ENCODE results near the gene PRAME. TPM values are rescaled to one million over a fixed set of nuclear protein-coding genes. Genes with fewer than 3 reads are reported as not detected.

Gene PRAME
- total and polyA plus RNA-seq, 2 of the 13 experiments (the other 11 are each of a cell fraction or from before 2014, with no cell fraction given): 0.11 to 0.83 TPM

- no peak for TF ChIP-seq ZNF674 (CRISPR knock-in tag; IDR thresholded peaks at IDR 0.05; ENCODE audit: low read depth)
- peak; percentile 52 to 80; a peak in 3 of 4 replicates for TF ChIP-seq POLR2A (IDR thresholded peaks at IDR 0.05; ENCODE audit: insufficient read depth in 1 of 2, low read depth in 2 of 2, low read length in 2 of 2)
- TF ChIP-seq ZNF788 (CRISPR knock-in tag; IDR thresholded peaks at IDR 0.05; ENCODE audit: borderline replicate concordance): no peak
- TF ChIP-seq ZHX1 (CRISPR knock-in tag; IDR thresholded peaks at IDR 0.05; ENCODE audit: low read depth): 0 out of 2 replicates have a peak, but pooled peaks have one; percentile 41
- peak; percentile 68 for TF ChIP-seq IKZF5 (CRISPR knock-in tag; IDR thresholded peaks at IDR 0.05)
- 0 out of 2 replicates have a peak, but pooled peaks have one; percentile 41 for TF ChIP-seq ZNF572 (CRISPR knock-in tag; IDR thresholded peaks at IDR 0.05)
- no peak; the same call in 1 of the 2 replicates for TF ChIP-seq ZNF772 (CRISPR knock-in tag; IDR thresholded peaks at IDR 0.05)
- TF ChIP-seq ZNF501 (CRISPR knock-in tag; IDR thresholded peaks at IDR 0.05): peak; percentile 74
- TF ChIP-seq HOXA3 (CRISPR knock-in tag; IDR thresholded peaks at IDR 0.05): peak; percentile 85
- no peak for TF ChIP-seq SOX6 (IDR thresholded peaks at IDR 0.05)
- no peak for TF ChIP-seq SOX6 (CRISPR knock-in tag; IDR thresholded peaks at IDR 0.05)
- TF ChIP-seq KIAA2018 (CRISPR knock-in tag; IDR thresholded peaks at IDR 0.05; ENCODE audit: borderline replicate concordance): no peak
- 0 out of 2 replicates have a peak, but pooled peaks have one; percentile 30 for TF ChIP-seq ZNF740 (CRISPR knock-in tag; IDR thresholded peaks at IDR 0.05)
- no peak for TF ChIP-seq ZNF773 (CRISPR knock-in tag; IDR thresholded peaks at IDR 0.05; ENCODE audit: borderline replicate concordance)
- peak; percentile 76 for TF ChIP-seq CBX1 (IDR thresholded peaks at IDR 0.05; ENCODE audit: low read depth)
- TF ChIP-seq ZNF577 (CRISPR knock-in tag; IDR thresholded peaks at IDR 0.05; ENCODE audit: borderline replicate concordance, low read depth): no peak
Observed at GRCh38 chr22:22508274-22509176, 50.5 kb downstream of the PRAME start, which contains the start of gene ZNF280B (continued).

All from HepG2 (cell line).